ENCODE measurements around the gene RTL9. TPM values are rescaled to one million over a fixed set of nuclear protein-coding genes. Genes with fewer than 3 reads are reported as not detected.

Gene RTL9
- total and polyA plus RNA-seq, 2 of the 13 experiments (the other 11 are each of a cell fraction or from before 2014, with no cell fraction given) = 0.01 to 0.02 TPM

DNA sequence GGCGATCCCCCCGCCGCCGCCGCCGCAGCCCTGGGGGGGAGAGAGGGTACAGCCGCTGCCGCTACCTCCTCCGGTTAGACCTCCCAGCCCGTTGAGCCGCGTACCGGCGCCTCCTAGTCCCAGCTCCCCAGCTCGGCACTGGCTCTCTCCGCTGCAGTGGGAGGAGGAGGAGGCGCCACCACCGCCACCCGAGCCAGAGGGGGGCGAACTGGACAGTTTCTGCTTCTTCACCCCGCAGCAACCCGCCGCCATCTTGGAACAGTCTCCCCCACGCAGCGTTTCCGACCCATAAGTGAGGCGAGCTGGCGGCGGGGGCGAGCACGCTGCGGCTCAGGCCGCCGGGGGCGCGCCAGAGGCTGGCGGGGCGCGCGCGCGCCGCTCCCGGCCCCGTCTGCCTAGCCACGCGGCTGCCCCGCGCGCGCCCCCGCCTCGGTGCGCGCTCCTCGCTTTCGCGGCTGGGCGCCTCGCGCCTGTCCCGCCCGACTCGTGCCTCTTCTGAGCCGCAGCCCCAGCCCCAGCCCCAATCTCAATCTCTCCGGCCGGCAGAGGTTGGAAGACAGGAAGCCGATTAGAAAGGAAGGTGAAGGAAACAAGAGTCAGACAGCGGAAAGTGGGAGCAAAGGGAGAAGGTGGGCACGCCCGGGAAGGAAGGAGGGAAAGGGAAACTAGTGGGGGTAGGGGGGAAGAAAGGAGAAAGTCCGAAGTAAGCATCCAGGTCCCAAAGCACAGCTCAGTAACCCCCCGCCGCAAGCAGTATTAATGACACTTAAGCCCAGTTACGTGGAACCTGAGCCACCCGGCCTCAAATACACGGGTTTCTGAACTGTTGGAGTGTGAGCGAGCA, 40.6 kb upstream of the RTL9 start, which contains the start of gene AMMECR1 (continued):
- TF ChIP-seq, protein P1, sequence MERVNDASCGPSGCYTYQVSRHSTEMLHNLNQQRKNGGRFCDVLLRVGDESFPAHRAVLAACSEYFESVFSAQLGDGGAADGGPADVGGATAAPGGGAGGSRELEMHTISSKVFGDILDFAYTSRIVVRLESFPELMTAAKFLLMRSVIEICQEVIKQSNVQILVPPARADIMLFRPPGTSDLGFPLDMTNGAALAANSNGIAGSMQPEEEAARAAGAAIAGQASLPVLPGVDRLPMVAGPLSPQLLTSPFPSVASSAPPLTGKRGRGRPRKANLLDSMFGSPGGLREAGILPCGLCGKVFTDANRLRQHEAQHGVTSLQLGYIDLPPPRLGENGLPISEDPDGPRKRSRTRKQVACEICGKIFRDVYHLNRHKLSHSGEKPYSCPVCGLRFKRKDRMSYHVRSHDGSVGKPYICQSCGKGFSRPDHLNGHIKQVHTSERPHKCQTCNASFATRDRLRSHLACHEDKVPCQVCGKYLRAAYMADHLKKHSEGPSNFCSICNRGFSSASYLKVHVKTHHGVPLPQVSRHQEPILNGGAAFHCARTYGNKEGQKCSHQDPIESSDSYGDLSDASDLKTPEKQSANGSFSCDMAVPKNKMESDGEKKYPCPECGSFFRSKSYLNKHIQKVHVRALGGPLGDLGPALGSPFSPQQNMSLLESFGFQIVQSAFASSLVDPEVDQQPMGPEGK (CRISPR knock-in tag; IDR thresholded peaks at IDR 0.05) = 0 out of 2 replicates have a peak, but pooled peaks have one; percentile 7
- TF ChIP-seq ZNF629 (CRISPR knock-in tag; conservative IDR thresholded peaks at IDR 0.05) (no peak), SIX1 (CRISPR knock-in tag; IDR thresholded peaks at IDR 0.05; ENCODE audit: borderline replicate concordance) (no peak), ZNF326 (CRISPR knock-in tag; IDR thresholded peaks at IDR 0.05; ENCODE audit: borderline replicate concordance) (no peak), ZNF101 (CRISPR knock-in tag; IDR thresholded peaks at IDR 0.05; ENCODE audit: borderline replicate concordance, low read depth) (no peak), HDAC1 (CRISPR knock-in tag; IDR thresholded peaks at IDR 0.05) (0 out of 2 replicates have a peak, but pooled peaks have one; percentile 15), NFE2 (CRISPR knock-in tag; IDR thresholded peaks at IDR 0.05) (no peak), ZFP41 (CRISPR knock-in tag; IDR thresholded peaks at IDR 0.05; ENCODE audit: borderline replicate concordance) (no peak), ZNF564 (CRISPR knock-in tag; IDR thresholded peaks at IDR 0.05) (no peak), CBFB (CRISPR knock-in tag; IDR thresholded peaks at IDR 0.05) (no peak), KMT2B (CRISPR knock-in tag; IDR thresholded peaks at IDR 0.05) (0 out of 2 replicates have a peak, but pooled peaks have one; percentile 29), MED1 (CRISPR knock-in tag; IDR thresholded peaks at IDR 0.05) (no peak), GABPB1 (CRISPR knock-in tag; IDR thresholded peaks at IDR 0.05) (peak; percentile 34; the same call in 1 of the 2 replicates), GATA4 (IDR thresholded peaks at IDR 0.05; ENCODE audit: borderline replicate concordance, low read depth) (no peak), ZKSCAN1 (IDR thresholded peaks at IDR 0.05; ENCODE audit: low read length) (no peak), ELF1 (CRISPR knock-in tag; IDR thresholded peaks at IDR 0.05) (no peak)
- TF ChIP-seq, protein P2, sequence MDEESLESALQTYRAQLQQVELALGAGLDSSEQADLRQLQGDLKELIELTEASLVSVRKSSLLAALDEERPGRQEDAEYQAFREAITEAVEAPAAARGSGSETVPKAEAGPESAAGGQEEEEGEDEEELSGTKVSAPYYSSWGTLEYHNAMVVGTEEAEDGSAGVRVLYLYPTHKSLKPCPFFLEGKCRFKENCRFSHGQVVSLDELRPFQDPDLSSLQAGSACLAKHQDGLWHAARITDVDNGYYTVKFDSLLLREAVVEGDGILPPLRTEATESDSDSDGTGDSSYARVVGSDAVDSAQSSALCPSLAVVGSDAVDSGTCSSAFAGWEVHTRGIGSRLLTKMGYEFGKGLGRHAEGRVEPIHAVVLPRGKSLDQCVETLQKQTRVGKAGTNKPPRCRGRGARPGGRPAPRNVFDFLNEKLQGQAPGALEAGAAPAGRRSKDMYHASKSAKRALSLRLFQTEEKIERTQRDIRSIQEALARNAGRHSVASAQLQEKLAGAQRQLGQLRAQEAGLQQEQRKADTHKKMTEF (CRISPR knock-in tag; IDR thresholded peaks at IDR 0.05) = no peak
- TF ChIP-seq, protein P3, sequence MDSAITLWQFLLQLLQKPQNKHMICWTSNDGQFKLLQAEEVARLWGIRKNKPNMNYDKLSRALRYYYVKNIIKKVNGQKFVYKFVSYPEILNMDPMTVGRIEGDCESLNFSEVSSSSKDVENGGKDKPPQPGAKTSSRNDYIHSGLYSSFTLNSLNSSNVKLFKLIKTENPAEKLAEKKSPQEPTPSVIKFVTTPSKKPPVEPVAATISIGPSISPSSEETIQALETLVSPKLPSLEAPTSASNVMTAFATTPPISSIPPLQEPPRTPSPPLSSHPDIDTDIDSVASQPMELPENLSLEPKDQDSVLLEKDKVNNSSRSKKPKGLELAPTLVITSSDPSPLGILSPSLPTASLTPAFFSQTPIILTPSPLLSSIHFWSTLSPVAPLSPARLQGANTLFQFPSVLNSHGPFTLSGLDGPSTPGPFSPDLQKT (CRISPR knock-in tag; IDR thresholded peaks at IDR 0.05; ENCODE audit: borderline replicate concordance) = no peak
- TF ChIP-seq, protein P4, sequence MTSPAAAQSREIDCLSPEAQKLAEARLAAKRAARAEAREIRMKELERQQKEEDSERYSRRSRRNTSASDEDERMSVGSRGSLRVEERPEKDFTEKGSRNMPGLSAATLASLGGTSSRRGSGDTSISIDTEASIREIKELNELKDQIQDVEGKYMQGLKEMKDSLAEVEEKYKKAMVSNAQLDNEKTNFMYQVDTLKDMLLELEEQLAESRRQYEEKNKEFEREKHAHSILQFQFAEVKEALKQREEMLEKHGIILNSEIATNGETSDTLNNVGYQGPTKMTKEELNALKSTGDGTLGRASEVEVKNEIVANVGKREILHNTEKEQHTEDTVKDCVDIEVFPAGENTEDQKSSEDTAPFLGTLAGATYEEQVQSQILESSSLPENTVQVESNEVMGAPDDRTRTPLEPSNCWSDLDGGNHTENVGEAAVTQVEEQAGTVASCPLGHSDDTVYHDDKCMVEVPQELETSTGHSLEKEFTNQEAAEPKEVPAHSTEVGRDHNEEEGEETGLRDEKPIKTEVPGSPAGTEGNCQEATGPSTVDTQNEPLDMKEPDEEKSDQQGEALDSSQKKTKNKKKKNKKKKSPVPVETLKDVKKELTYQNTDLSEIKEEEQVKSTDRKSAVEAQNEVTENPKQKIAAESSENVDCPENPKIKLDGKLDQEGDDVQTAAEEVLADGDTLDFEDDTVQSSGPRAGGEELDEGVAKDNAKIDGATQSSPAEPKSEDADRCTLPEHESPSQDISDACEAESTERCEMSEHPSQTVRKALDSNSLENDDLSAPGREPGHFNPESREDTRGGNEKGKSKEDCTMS (CRISPR knock-in tag; conservative IDR thresholded peaks at IDR 0.05) = no peak
- TF ChIP-seq, protein P5, sequence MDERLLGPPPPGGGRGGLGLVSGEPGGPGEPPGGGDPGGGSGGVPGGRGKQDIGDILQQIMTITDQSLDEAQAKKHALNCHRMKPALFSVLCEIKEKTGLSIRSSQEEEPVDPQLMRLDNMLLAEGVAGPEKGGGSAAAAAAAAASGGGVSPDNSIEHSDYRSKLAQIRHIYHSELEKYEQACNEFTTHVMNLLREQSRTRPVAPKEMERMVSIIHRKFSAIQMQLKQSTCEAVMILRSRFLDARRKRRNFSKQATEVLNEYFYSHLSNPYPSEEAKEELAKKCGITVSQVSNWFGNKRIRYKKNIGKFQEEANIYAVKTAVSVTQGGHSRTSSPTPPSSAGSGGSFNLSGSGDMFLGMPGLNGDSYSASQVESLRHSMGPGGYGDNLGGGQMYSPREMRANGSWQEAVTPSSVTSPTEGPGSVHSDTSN (CRISPR knock-in tag; IDR thresholded peaks at IDR 0.05) = no peak

All from HepG2 (cell line).